ENCODE data around the gene DHX30. TPM values are rescaled to one million over a fixed set of nuclear protein-coding genes. Genes with fewer than 3 reads are reported as not detected.
A peak's percentile ranks its signal among the peaks of the same experiment; 100 is the strongest.
"Not testable (repeated sequence)": the region's sequence is repeated elsewhere in the genome, so short reads cannot be mapped to it uniquely, and the experiment has no call there.

Gene DHX30
- total RNA-seq, 1 donor from 2014 or later: 142 TPM

GRCh38 chr3:47885168-47885567, 82.2 kb downstream of the DHX30 start:
- no peak overlapping the region for H3K27ac Mint-ChIP-seq (ENCODE audit: unreplicated experiment)
- peaks cover 36% of the 10 kb centered on the region for H3K4me1 Mint-ChIP-seq
- no peak for DNase-seq (ENCODE audit: low read depth, low spot score)
- H3K9me3 Mint-ChIP-seq: peaks cover 4% of the 10 kb centered on the region
- TF ChIP-seq CTCF (conservative IDR thresholded peaks at IDR 0.05): no peak
- peak overlapping the region; percentile 45 for H3K4me3 Mint-ChIP-seq
- H3K36me3 Mint-ChIP-seq (ENCODE audit: low read depth): peaks cover 32% of the 10 kb centered on the region
- H3K27me3 Mint-ChIP-seq (ENCODE audit: low read depth): no peaks in the 10 kb centered on the region

GRCh38 chr3:47887991-47888390, 85.1 kb downstream of the DHX30 start:
- Mint-ChIP-seq H3K4me1 (peaks cover 64% of the 10 kb centered on the region), H3K36me3 (ENCODE audit: low read depth) (peaks cover 35% of the 10 kb centered on the region)
- H3K9me3 Mint-ChIP-seq; H3K27me3 Mint-ChIP-seq (ENCODE audit: low read depth); H3K27ac Mint-ChIP-seq (ENCODE audit: unreplicated experiment); H3K4me3 Mint-ChIP-seq; DNase-seq (ENCODE audit: low read depth, low spot score): not testable (repeated sequence)

- H3K9me3 Mint-ChIP-seq: peaks cover 4% of the 10 kb centered on the region
- peaks cover 74% of the 10 kb centered on the region for H3K4me1 Mint-ChIP-seq
- no peak for TF ChIP-seq CTCF (conservative IDR thresholded peaks at IDR 0.05)
- no peak for DNase-seq (ENCODE audit: low read depth, low spot score)
- H3K4me3 Mint-ChIP-seq: peak overlapping the region; percentile 75
- no peaks in the 10 kb centered on the region for H3K27me3 Mint-ChIP-seq (ENCODE audit: low read depth)
- H3K36me3 Mint-ChIP-seq (ENCODE audit: low read depth): peaks cover 31% of the 10 kb centered on the region
- H3K27ac Mint-ChIP-seq (ENCODE audit: unreplicated experiment): peak overlapping the region; percentile 98
These were observed 86.2 kb downstream of the DHX30 start for GRCh38 chr3:47888986-47889757.

- Mint-ChIP-seq H3K36me3 (ENCODE audit: low read depth) (peaks cover 23% of the 10 kb centered on the region), H3K4me3 (peak overlapping the region; percentile 75), H3K4me1 (peaks cover 69% of the 10 kb centered on the region), H3K27ac (ENCODE audit: unreplicated experiment) (peak overlapping the region; percentile 98), H3K9me3 (peaks cover 4% of the 10 kb centered on the region), H3K27me3 (ENCODE audit: low read depth) (no peaks in the 10 kb centered on the region)
- peak; percentile 22 for DNase-seq (ENCODE audit: low read depth, low spot score)
- no peak for TF ChIP-seq CTCF (conservative IDR thresholded peaks at IDR 0.05)
These were observed 87.3 kb downstream of the DHX30 start for GRCh38 chr3:47890126-47890827.

GRCh38 chr3:47890828-47891612, 88.1 kb downstream of the DHX30 start:
- Mint-ChIP-seq H3K27ac (ENCODE audit: unreplicated experiment) (peak overlapping the region; percentile 98), H3K4me3 (peak overlapping the region; percentile 75), H3K27me3 (ENCODE audit: low read depth) (no peaks in the 10 kb centered on the region), H3K9me3 (peaks cover 4% of the 10 kb centered on the region), H3K36me3 (ENCODE audit: low read depth) (peaks cover 22% of the 10 kb centered on the region), H3K4me1 (peaks cover 71% of the 10 kb centered on the region)
- no peak for DNase-seq (ENCODE audit: low read depth, low spot score)
- no peak for TF ChIP-seq CTCF (conservative IDR thresholded peaks at IDR 0.05)

Data from neural crest cell (in vitro differentiated cells).